C4-2B (cell line): ENCODE measurements around the gene HOXC6.

Experiments
- CTCF ChIP-seq: fragments of 450-650 bp; conservative IDR thresholded peaks from 2 replicates; pipeline ENCODE4 v1.5.1; 2017; ENCODE audit warnings: mild to moderate bottlenecking
- ZFX ChIP-seq: fragments of 450-650 bp; IDR thresholded peaks from 2 replicates; pipeline ENCODE4 v1.6.1; 2017

- TF ChIP-seq CTCF, result no peak
- TF ChIP-seq ZFX, result no peak
Measured at GRCh38 chr12:53991077-53991460, 37.2 kb upstream of the HOXC6 start.
